AG04449 (cell line): Measurements from ENCODE around the gene MTERF4.

Experiments
- CTCF ChIA-PET: fragments of 350-600 bp; formaldehyde crosslinking; extraction: SDS; loops from one replicate; lab custom pipeline; 2021; ENCODE audit warnings: antibody characterized with exemption; lab: Yijun Ruan, JAX
- POLR2A ChIA-PET: fragments of 400-600, 350-600 bp; formaldehyde crosslinking; extraction: SDS; loops from one replicate; lab custom pipeline; 2020; ENCODE audit warnings: antibody characterized with exemption, inconsistent platforms; lab: Yijun Ruan, JAX
- DNase-seq: peaks from one replicate; pipeline ENCODE4 v3.0.0-alpha.2; 2010; ENCODE audit warnings: low read depth, low spot score
- H3K4me3 ChIP-seq: 2 replicates; pipeline ENCODE4 v1.5.1; 2011; ENCODE audit warnings: low read depth, mild to moderate bottlenecking, control low read depth, low read length
- CTCF ChIP-seq: IDR thresholded peaks from one replicate; pipeline ENCODE4 v1.5.1; 2011; ENCODE audit warnings: mild to moderate bottlenecking, moderate library complexity, low read length, control low read depth, inconsistent platforms; ENCODE audit not compliant: insufficient read depth; ENCODE audit errors: missing control alignments

Gene MTERF4

GRCh38 chr2:241091201-241091600 lies 10.9 kb downstream of the MTERF4 start:
- no peak for TF ChIP-seq CTCF
- no peak for DNase-seq
- no peak overlapping the region for H3K4me3 ChIP-seq
- CTCF ChIA-PET: interaction anchor here (2.4 to 5.5 kb wide), 2 partner anchors 13 kb away, joined by 10 to 41 read pairs; no protein-coding TSS in a partner anchor
- POLR2A ChIA-PET: interaction anchor here (1.5 kb wide), 1 partner anchor 11 kb away, joined by 3 read pairs; the partner anchor contains the start of gene MTERF4

DNA sequence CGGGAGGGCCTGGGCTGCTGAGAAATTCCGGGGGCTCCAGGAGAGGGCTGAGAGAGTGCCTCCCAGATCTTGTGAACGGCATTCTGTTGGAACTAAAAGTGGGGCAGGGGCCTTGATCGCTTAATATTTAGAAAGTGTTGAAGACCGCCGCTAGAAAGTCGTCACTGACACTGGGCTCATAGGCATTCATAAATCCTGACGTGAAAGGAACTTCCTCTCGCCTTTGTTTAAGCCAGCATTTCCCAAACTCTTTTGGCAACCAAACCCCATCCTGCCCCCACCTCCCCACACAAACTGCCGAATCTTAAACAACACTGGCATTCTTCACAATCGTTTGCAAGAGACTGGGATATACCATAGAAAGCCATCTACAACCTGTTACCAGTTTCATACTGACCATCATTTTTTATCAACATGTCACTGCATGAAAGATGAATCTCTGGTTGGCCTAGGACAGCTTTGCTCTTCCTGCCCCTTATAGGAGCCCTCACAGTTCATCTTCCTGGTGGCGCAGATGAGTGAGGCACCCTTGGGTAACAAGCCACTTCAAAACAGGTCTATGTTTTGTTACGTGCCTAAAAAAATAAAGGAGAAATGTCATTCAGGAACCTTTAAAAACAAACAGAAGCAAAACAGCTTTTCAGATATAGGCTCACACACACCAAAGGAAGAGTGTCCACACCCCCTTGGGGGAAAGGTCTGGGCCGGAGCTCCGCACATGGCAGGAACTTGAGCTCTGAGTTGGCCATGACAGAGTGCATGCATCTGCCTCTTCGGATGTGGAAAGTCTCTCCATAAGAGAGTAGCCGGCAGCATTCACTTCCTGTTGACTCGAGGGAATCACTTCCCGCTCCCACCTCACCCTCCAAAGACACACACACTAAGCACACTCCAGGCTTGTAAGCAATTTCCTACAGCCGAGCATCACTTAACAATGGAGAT lies 13.0 kb downstream of the MTERF4 start:
- no peak for TF ChIP-seq CTCF
- ChIA-PET POLR2A (interaction anchor here (1.7 kb wide), 1 partner anchor 13 kb away, joined by 6 read pairs; the partner anchor contains the start of gene MTERF4), CTCF (interaction anchor here (0.7 to 5.5 kb wide), 2 partner anchors 11 to 226 kb away, joined by 3 to 41 read pairs; no protein-coding TSS in a partner anchor)
- no peak overlapping the region for H3K4me3 ChIP-seq
- no peak for DNase-seq

GRCh38 chr2:241088376-241088775 lies 13.7 kb downstream of the MTERF4 start:
- TF ChIP-seq CTCF: no peak
- POLR2A ChIA-PET: interaction anchor here (1.7 kb wide), 1 partner anchor 13 kb away, joined by 6 read pairs; the partner anchor contains the start of gene MTERF4
- no peak overlapping the region for H3K4me3 ChIP-seq
- CTCF ChIA-PET: interaction anchor here (5.5 kb wide), 1 partner anchor 10 kb away, joined by 41 read pairs; no protein-coding TSS in a partner anchor
- no peak for DNase-seq

- DNase-seq: no peak
- no peak for TF ChIP-seq CTCF
- H3K4me3 ChIP-seq: no peak overlapping the region
- CTCF ChIA-PET: interaction anchor here (5.5 kb wide), 1 partner anchor 9 kb away, joined by 41 read pairs; no protein-coding TSS in a partner anchor
- POLR2A ChIA-PET: interaction anchor here (1.7 kb wide), 1 partner anchor 14 kb away, joined by 6 read pairs; the partner anchor contains the start of gene MTERF4
Observed at GRCh38 chr2:241087420-241088268, 14.4 kb downstream of the MTERF4 start.

DNA sequence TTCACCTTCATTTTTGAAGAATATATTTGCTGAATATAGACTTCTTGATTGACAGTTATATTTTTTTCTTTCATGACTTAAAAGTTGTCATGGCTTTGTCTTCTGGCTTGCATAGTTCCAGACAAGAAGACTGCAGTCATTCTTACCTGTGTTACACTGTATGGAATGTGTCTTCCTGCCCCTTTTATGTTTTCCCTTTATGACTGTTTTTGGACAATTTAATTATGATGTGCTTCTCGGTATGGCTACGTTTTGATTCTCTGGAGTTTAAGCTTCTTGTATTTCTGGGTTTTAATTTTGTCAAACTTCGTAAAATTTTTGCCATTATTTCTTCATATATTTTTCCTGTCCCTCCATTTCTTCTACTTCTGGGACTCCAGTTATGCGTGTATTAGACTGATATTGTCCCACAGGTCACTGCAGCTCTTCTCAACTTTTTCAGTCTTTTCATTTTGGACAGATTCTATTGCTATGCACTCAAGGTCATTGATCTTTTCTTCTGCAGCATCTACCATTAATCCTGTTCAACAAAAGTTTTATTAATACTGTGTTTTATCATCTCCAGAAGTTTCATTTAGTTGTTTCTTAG lies 17.1 kb downstream of the MTERF4 start:
- CTCF ChIA-PET: no interaction called here
- no peak for TF ChIP-seq CTCF
- no peak for DNase-seq
- no peak overlapping the region for H3K4me3 ChIP-seq
- POLR2A ChIA-PET: no interaction called here
